NCI-H69 (cell line): ENCODE data around the gene BCKDK.
A peak's percentile ranks its signal among the peaks of the same experiment; 100 is the strongest.
"Not testable (repeated sequence)": the region's sequence is repeated elsewhere in the genome, so short reads cannot be mapped to it uniquely, and the experiment has no call there.

Experiments used
- DNase-seq: peaks from one replicate; lab custom pipeline; 2025; lab: John Stamatoyannopoulos, UW

Gene BCKDK

GRCh38 chr16:31099860-31100638 lies 8.1 kb upstream of the BCKDK start:
- DNase-seq: no peak

DNA sequence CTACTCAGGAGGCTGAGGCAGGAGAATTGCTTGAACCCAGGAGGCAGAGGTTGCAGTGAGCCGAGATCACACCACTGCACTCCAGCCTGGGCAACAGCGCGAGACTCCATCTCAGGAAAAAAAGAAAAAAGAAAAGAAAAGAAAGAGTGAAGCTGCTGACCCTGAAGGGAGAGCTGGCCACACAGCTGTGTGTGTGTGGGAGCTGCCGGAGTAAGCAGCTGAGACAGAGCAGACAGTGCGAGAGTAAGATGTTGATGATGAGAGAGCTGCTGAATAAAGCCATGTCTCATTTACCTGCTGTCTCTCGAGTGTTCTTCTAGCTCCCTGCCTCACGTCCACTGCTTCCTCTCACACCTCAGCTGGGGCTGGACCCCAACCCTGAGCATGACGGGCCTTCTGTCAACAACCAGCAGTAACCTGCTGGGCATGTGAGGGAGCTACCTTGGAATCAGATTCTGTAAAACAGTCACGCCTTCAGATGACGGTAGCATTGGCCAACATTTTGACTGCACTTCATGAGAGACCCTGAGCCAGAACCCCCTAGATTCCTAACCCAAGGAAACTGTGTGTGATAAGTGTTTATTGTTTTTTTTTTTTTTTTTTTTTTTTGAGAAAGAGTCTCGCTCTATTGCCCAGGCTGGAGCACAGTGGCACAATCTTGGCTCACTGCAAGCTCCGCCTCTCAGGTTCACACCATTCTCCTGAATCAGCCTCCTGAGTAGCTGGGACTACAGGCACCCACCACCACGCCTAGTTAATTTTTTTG lies 7.1 kb upstream of the BCKDK start:
- not testable (repeated sequence) for DNase-seq

- peak; percentile 69 for DNase-seq
Observed at GRCh38 chr16:31105677-31106213, 2.4 kb upstream of the BCKDK start.

GRCh38 chr16:31106509-31107464 lies 1.4 kb upstream of the BCKDK start:
- DNase-seq: no peak

GRCh38 chr16:31107465-31107867 lies 720 bp upstream of the BCKDK start:
- no peak for DNase-seq

DNA sequence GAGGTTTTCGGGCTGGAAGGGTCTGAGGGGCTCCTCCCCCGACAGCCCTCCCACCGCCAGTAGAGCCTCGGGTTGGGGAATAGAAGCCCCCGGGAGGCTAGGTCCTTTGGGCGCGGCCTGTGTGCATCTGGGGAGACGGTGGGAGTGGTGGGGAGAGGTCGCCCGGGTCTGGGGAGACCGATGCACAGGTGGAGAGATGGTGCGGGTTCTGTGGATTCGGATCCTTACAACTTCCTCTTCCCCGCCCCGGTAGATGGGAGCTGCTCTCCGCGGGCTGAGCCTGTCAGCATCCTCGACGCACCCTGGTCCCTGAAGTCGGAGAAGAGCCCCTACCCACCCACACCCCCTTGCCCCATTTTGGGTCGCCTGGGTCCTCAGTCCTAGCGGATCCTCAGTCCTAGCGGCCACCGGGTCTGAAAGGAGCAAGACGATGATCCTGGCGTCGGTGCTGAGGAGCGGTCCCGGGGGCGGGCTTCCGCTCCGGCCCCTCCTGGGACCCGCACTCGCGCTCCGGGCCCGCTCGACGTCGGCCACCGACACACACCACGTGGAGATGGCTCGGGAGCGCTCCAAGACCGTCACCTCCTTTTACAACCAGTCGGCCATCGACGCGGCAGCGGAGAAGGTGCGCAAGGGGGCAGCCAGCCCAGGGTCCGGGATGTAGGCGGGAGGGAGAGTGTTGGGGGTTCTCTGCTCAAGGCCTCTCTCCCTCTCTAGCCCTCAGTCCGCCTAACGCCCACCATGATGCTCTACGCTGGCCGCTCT lies 790 bp downstream of the BCKDK start:
- no peak for DNase-seq

GRCh38 chr16:31109622-31110021 lies 1.4 kb downstream of the BCKDK start:
- DNase-seq: no peak

DNA sequence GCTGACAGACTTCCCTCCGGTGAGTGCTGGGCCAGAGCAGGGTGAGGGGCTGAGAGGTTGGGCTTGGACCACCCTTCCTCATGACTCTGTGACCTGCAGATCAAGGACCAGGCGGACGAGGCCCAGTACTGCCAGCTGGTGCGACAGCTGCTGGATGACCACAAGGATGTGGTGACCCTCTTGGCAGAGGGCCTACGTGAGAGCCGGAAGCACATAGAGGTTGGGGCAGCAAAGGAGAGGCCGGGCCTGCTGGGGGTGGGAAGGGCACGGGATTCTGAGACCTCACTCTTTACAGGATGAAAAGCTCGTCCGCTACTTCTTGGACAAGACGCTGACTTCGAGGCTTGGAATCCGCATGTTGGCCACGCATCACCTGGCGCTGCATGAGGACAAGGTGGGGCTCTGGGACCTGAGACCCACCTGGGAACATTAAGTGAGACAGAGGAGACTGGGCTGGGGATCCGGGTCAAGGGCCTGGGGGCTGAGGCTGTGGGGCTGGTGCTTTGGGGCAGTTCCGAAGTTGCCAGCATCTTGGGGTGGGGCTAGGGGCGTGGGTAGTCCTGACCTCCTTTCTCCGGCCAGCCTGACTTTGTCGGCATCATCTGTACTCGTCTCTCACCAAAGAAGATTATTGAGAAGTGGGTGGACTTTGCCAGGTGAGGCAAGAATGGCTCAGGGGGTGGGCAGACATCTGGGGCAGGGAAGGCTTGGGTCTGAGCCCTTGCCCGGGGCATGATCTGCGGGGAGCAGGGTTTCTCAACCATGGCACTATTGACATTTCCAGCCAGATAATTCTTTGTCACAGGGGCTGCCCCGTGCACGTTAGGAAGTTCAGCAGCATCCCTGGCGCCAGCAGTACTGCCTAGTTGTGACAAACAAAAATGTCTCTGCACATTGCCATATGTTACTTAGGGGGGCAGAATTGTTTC lies 2.2 kb downstream of the BCKDK start:
- DNase-seq: no peak

- DNase-seq: no peak
Observed at GRCh38 chr16:31111881-31112466, 3.8 kb downstream of the BCKDK start.

DNA sequence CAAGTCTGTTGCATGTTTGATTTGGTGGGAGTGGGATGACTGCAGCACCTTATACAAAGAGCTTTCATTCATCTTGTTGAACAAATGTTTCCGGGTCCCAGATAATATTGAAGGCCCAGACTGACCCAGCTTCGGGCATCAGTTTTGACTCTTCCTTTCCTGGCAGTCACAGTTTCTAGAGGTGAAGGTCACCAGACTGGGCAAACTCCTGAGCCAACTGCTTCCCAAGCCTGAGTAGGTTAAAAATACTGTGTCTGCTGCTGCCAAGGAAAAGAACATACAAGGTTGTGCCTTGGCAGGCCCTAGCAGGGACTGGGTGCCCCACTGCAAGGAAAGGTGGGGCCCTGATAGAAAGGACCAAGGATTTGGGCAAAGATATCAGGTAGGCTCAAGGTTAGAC lies 4.5 kb downstream of the BCKDK start:
- DNase-seq: no peak

- no peak for DNase-seq
Observed at GRCh38 chr16:31113121-31114120, 5.2 kb downstream of the BCKDK start.

DNA sequence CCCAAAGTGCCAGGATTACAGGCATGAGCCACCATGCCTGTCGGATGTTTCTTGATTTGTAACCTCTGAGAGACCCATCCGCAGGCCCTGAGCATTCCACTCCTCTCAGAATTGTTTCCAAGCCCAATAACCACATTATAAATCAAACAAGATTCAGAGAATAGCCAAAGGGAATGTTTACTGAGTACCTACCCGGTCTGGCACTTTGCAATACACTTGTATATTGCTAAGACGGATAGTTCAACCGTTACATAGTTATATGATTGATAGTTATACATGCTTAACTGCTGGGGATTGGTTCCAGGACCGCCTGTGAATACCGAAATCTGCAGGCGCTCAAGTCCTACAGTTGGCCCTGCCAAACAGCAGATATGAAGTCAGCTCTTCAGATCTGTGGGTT lies 6.3 kb downstream of the BCKDK start:
- DNase-seq: no peak

DNA sequence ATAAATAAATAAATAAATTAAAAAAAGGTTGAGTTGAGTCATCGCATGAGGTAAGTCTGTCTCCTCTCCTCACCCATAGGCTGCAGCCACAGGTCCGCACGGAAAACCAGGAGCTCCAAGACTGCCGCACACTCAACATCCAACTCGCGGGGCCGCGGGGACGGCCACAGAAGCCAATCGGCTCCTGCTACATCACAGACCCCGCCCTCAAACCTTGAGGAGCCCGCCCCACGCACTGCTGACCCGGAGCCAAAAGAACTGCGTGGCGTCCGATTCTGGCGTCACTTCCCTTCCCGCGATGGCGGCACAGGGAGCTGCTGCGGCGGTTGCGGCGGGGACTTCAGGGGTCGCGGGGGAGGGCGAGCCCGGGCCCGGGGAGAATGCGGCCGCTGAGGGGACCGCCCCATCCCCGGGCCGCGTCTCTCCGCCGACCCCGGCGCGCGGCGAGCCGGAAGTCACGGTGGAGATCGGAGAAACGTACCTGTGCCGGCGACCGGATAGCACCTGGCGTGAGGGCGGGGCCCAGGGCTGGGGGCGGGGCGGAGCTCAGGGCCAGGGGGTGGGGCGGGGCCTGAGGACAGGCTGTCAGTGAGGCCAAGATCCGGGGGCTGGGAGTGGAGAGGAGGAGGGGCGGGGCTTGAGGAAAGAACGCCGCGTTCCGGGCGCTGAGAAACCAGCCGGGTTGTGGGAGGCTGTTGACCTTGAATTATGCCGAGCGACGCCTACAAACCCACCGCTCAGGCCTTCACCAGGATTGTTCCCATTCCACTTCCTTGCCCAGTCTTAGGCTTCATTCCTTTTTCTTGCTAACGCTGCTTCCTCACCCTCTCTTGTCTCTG lies 9.4 kb downstream of the BCKDK start, which contains the start of gene KAT8:
TSS of gene KAT8 (plus strand) at position 281 of the 839 bp plus-strand sequence. CDS start at position 299, 18 bp downstream.
- peak; percentile 99 for DNase-seq

- DNase-seq: no peak
Observed at GRCh38 chr16:31118223-31119155, 10.3 kb downstream of the BCKDK start.

GRCh38 chr16:31120129-31120528 lies 11.9 kb downstream of the BCKDK start:
- DNase-seq: no peak

- DNase-seq: no peak
Observed at GRCh38 chr16:31125844-31126243, 17.7 kb downstream of the BCKDK start.
